EL (cell line): ENCODE results near the gene RBM33.

Source experiments
- DNase-seq: peaks from one replicate; pipeline ENCODE4 v3.0.0-alpha.2; 2016

Gene RBM33

DNA sequence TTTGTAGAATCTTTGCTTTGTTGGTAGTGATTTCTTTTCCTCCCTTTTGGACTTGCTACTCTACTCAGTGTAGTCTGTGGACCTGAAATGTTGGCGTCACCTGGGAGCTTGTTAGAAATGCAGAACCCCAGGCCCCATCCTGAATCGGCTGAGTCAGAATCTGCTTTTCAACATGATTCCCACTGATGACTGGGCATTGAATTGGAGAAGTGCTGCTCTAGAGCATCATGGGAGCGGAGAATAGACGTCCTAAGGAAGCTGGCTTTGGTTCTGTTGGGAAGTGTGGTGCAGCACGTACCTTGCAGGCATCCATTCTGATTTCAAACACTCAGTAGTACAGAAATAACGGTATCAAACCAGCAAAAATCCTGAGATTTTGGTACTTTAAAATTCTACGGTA is 54.7 kb downstream of the RBM33 start:
- DNase-seq, result no peak

DNA sequence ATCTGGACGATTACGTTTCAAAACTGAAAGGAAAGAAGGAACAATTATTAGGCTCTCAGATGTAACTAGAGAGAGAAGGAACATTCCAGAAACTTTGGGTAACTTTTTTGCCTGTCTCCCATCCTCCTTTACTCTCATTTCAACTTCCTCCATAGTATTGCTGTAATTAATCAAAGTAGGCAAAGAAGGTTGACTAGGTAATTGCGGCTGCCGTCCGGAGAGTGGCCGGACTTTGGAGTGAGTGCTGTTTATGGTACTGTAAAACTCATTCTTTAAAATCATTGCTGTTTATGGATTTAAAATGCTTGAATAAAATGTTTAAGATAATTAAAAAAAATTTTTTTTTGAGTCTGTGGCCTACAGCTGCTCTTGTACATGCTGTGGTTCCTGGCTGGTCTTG is 56.4 kb downstream of the RBM33 start:
- no peak for DNase-seq

DNA sequence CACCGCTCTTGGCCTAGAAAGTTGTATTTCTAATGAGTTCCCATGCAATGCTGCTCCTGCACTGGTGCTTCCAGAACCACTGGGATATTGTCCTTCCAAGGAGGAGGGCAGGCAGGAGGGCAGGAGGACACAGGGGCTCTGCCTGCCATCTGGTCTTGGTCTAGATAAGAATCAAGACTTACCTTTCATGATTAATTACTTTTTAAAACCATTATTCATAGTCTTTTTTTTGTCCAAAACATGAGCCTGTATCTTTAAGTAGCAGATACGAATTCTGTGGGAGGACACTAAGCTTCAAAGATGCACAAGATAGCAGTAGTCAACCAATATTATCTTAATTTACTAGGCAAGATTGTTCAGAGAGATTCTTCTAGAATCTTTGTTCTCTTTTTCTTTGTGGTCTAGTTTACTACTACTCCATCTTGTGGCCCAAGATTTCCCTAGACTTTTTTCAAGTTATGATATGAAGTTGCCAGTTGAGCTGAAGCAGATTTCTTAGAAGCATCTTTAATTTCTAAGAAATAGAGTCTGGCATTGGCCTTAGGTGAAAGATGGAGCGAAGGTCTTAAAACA is 57.6 kb downstream of the RBM33 start:
- DNase-seq, result no peak

DNA sequence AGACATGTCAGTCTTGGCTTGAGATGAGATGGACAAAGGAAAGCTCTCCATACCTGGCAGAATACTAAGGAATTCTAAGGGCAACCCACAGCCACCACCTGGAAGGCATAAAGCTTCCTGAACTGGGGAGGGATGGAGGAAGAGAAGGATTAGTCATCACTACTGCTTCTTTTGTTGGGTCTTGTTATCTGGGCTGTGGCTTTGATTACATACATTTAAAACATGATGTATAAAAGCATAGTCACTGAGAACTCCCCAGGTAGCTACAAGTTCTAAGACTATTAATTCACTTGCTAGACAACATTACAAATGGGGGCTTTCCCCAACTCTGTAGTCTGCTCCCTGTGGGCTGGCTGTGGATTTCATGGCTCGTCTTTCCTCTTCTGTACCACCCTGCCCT is 58.2 kb downstream of the RBM33 start:
- DNase-seq, result no peak

DNA sequence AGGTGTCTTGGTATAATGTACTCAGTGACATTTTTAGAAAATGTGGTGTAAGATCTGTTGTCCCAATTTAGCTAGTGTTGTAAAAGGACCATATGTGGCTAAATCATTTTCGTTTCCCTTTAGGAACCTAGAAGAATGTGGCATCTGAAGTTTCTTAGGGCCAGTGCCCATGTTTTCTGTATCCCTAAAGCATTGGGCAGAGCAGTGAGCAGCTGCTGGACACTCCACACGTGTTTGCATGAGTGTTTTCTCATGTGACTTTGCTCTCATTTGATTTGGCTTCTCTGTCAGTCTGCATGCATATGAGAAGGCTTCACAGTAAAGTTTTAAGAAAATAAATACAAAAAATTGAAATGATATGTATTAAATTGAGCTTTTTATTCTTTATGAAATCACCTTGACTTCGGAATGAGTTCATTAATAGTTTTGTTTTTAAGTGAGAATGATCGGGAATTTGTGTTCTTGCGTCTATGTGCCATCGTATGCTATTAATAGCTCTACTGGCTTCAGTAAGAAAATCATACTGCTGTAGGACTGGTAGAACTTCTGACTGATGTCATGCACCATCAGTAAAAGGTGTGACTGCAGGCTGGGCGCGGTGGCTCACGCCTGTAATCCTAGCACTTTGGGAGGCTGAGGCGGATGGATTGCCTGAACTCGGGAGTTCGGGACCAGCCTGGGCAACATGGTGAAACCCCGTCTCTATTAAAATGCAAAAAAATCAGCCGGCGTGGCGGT is 61.3 kb downstream of the RBM33 start:
- no peak for DNase-seq

DNA sequence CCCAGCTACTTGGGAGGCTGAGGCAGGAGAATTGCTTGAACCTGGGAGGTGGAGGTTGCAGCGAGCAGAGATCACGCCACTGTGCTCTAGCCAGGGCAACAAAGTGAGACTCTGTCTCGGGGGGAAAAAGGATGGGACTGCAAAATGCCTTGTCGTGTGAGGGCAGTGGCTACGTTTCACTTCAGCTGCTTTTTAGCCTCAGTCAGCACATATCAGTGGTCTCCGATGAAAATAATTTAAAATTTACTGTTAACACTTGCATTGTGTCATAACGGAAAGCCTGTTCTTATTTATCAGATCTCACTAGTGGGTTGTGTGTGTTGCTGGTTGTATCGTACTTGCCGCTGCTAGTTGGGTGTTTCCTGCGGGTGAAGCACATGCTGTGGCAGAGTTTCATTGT is 61.9 kb downstream of the RBM33 start:
- DNase-seq, result no peak

DNA sequence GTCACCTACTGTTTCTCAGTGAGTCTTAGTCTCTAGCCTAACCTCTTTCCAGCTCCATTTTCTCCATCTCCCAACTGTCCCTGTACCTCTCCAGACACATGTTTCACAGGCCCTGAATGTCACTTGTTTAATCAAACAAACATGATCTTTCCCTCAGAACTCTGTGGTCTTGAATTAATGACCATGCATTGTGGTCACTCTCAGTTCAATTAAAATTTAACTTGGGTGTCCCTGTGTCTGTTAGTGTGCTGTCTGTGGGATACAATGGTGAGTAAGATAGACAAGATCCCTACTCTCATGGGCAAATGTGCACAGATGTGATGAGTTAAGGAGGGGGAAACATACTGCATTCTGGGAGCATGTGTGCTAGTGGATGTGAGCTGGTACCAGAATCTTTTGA is 65.0 kb downstream of the RBM33 start:
- DNase-seq, result no peak

DNA sequence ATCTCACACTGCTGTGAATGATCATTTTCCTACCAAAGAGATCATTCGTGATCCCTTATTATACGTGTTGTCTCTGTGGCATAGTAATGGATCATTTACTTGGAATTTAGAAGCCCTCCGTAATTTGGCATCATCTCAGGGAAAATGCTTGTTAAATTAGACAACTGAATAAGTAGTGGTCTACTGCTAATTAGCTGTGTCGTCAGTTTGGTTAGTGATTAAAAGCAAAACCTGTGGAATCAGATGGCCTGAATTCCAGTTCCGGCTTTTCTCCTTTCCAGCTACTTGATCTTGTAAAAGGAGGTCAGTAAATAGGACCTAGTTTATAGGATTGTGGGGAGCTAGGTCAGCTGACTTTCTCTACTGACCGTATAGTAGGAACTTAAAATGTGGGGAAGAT is 65.6 kb downstream of the RBM33 start:
- DNase-seq, result no peak

DNA sequence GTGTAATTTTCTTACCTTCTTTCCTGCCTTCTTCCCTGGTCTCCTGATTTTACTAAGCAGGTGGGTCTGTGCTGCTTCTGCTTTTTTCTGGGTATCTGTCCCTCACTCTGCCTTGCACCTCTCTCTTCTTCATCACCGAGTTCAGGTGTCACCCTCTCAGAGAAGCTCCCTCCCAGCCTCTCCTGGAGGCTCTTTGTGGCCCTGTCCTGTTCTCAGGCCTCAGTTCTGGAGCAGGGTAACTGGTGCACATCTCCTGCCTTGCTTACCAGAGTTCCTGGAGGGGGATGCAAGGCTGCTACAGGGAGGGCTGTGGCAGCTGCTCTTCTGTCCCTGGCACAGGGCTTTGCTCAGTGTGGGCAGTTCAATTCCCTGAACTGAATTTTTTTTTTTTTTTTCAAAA is 66.1 kb downstream of the RBM33 start:
- DNase-seq, result no peak

DNA sequence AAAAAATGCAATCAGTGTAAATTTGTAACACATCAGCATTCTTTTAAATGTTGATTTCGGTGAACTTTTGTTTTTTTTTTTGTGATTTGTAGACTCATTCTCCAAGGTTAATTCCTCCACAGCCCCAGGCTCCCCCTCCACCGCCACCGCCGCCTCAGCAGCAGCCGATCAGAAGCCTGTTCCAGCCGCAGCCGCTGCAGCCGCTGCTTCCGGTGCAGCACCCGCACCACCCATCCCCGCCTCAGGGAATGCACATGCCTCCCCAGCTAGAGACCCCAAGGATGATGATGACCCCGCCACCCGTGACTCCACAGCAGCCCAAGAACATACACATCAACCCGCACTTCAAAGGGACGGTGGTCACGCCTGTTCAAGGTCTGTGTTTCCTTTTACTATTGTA is 66.6 kb downstream of the RBM33 start:
- DNase-seq, result no peak

DNA sequence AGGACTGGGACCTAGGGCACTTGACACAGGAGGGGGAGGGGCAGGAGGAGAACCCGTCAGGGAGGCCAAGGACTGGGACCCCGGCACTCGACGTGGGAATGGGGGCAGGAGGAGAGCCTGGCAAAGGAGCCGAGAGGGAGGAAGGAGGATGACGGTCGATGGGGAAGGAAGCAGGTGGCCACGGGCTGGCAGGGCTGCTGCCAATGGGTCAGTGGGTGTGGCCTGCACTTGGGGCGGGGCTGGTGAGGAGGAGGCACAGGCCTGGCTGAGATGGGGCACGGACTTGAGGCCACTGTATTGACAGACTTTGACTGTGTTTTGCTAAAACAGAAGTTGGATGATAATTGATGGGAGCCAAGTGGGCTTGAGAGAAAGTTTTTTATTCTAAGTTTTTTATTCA is 68.9 kb downstream of the RBM33 start:
- DNase-seq, result no peak

DNA sequence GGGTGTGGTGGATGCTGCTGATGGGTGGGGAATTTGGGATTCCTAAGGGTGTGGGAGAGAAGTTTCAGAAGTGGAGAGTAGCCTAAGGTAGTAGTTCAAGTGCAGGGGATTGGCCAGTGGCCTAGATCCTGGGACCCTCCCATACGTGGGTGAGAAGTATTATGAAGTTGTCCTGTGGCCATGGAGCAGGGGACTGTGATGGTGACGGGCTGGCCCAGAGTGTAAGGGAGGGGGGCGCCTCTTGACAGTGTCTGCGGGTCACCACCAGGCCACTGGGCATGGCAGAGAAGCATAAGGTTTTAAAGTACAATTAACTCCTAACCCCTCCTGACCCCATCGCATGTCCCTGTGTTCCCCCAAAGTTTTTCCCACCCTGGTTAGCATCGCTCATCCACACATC is 70.2 kb downstream of the RBM33 start:
- DNase-seq, result no peak

DNA sequence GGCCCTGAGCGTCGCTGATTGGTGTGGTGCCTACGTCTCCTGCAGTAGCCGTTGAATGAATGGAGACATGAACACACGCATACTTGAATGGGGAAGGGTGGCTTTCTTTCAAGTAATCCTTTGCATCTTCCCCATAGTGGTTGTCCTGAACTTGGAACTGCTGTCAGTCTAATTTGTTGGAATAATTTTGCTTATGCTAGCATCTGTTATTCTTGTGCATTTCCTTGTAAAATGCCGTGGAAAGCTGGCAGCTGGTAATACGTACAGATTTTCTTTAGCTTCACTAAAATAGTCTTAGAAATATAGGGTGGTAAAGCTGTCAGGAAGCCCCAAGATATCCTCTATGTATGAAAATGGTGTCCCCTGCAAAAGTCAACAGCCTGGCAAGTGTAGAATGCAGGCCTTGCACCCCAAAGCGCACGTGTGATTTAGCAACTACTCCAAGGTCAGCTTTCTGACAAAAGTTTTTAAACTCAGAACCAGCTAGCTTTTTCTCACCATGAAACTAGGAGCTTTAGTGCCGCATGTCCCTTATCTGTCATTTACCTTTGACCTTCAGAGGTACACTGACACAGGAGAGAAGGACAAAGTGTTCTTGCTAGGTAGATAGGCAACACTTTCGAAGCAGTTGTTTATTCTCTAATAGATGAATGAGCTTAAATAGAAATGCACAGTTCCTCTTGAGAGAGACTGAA is 70.8 kb downstream of the RBM33 start:
- DNase-seq, result no peak

DNA sequence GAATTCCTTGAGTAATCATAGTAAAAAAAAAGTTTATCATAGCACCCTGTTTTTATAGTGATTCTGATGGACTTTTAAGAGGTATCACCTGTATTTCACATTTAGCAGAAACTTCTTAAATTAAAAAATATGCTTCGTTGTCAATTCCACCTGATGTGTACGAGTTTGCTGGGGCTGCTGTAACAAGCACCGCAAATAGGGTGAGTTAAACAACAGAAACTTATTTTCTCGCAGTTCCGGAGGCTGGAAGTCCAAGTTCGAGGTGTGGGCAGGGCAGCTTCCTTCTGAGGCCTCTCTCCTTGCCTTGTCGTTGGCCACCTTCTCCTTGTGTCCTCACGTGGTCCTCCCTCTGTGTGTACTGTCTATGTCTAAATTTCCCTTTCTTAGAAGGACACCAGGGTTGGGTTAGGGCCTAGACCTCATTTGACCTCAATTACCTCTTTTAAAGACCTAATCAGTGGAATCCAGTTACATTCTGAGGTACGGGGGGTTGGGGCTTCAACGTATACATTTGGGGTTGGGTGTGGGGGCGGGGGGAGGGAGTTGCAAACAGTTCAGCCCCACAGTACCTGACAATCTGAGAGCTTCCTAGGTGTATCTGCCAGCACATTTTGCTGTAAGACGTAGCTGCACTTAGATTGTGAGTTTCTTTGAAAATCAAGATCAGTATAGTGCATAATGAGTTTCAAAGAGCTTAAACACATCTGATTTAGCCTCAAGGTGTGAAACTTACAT is 72.7 kb downstream of the RBM33 start:
- no peak for DNase-seq

DNA sequence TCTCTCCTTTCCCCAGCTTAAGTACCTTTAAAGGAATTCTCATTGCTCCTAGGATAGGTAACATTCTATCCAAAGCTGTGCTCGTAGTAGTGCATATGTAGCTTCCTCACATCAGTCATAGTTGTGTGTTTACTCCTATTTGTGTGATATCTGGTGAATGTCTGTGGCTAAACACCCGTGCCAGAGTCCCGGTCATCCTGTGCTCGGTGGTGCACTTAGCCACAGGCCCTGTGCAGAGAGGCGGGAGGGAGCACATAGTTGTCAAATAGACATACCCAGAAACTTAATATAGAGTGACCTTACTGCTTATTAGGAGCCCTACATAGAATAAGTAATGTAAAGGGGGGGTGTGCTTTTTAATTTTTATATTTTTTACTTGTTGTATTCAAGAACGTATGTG is 76.6 kb downstream of the RBM33 start:
- DNase-seq, result no peak

DNA sequence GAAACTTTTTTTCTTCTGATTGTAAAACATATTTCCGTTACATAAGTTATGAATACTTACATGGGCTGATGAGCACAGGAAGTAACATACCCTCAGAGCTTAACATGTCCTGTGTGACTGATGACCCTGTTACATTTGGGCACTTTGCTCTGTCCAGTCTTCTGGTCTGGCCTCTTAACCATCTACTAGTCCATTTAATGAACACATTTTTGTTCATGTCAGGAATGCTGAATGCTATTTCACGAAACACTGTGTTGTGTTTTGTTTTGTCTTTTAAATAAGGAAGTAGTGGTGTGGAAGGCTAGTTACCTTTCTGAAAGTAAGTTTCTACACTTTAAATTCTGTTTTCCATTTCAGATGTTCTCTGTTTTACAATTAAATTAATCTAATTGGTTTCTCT is 77.7 kb downstream of the RBM33 start:
- no peak for DNase-seq

DNA sequence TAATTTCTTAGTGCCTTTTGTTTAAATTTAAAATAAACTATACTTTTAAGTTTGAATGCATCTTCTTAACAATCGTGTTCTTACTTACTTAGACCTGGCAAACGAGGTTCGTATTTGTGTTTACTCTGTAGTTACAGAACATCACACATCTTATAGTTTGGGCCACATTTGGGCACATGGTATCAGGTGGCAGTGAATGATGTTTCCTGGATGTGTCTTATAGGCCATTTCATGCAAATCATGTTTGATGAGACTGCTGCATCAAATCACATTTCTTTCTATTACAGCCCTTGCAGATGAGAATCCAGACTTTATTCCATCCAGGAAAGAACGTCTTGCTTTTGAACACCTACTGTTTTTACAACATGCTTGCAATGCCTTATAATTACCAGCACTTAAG is 78.5 kb downstream of the RBM33 start:
- DNase-seq, result no peak

DNA sequence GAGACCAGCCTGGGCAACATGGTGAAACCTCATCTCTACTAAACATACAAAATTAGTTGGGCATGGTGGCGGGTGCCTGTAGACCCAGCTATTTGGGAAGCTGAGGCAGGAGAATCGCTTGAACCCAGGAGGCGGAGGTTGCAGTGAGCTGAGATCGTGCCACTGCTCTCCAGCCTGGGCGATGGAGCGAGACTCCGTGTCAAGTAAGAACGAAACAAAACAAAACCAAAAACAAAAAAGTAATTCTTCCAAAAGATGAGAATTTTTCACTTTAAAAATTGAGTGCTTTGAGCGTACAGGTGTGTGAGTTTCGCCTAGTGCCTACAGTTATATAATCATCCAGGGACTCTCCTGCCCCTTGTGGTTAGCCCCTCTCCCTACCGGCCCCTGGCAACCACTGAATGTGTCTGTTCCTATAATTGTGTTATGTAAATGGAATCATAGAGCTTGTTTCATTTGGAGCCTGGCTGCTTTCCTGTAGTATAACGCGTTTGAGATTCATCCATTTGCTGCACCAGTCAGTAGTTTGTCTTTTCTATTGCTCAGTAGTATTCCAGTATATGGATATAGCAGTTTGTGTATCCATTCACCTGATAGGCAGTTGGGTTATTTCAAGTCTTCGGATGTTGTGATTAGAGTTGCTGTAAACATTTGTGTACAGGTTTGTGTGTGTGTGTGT is 80.0 kb downstream of the RBM33 start:
- no peak for DNase-seq

DNA sequence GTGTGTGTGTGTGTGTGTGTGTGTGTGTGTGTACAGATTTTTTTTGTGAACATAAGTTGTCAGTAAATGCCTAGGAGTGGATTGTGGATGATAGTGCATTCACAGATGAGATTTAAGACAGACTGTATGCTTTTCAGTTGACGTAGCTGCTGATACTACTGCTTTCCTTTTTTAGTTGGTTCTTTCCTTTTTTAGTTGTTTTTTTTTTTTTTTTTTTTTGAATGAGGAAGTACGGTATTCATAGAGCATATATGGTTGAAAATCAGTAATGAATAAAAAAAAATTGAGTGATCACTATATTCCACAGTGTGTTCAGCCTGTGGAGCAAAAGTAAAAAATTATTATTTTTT is 80.5 kb downstream of the RBM33 start:
- no peak for DNase-seq

DNA sequence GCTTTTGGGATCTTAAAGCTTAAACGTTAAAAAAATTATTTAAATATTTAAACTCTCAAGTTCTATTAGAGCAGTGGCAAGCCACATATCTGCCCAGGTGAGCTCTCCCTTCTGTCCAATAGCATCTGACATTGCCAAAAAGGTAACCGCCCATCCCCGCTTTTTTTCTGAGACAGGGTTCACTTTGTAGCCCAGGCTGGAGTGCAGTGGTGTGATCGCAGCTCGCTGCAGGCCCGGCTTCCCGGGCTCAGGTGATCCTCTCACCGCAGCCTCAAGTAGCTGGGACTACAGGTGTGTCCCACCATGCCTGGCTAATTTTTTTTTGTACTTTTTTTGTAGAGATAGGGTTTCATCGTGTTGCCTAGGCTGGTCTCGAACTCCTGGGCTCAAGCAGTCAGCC is 83.2 kb downstream of the RBM33 start:
- DNase-seq, result no peak

DNA sequence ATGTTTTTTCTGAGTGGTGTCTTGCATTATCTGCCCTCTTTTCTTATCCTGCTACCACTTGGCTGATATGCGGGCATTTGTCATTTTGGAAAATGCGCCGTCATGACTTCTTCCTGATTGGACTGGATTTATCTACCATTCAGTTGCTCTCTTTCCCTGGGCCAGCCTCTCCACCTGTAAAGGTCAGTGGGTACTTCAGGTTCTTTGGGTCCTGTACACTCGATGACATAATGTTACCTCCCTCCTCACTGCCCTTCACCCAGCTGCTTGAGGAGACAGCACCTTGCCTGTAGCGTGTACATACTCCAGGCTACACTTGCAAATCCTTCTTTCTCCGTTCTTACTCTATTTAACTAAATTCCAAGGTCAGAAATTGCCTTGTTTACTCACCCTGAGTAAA is 83.7 kb downstream of the RBM33 start:
- no peak for DNase-seq

DNA sequence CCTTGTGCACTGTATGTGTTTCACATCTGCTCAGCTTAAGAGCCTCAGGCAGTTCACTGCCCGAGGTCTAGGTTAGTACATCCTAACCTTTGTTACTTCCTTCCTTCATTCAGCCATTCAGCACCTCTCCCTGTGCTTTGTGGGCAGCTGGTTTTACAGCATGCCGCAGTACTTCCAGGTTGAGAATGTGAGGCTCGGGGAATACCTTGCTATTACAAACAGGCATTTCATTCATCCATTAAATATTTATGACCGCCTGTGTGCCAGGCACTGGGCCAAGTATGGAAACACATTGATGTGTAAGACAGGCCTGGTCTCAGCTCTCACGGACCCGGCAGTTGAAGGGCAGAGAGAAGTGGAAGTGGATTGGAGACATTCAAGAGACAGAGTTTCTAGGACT is 85.4 kb downstream of the RBM33 start:
- DNase-seq, result peak; percentile 9

DNA sequence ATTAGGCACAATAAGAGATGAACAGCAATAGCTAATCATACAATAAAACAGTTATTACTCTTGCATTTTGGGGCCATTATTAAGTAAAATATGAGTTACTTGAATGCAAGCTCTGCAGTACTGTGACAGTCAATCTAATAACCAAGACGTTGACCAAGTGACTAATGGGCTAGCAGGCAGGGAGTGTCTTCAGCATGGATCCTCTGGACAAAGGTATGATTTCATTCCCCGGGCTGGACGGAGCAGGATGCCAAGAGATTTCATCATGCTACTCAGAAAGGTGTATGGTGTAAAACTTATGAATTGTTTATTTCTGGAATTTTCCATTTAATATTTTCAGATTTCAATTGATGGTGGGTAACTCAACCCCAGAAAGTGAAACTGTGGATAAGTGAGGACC is 86.9 kb downstream of the RBM33 start:
- DNase-seq, result no peak
